HepG2 (cell line): ENCODE measurements around the gene CEL. TPM values are rescaled to one million over a fixed set of nuclear protein-coding genes. Genes with fewer than 3 reads are reported as not detected.
A peak's percentile ranks its signal among the peaks of the same experiment; 100 is the strongest.

ENCODE experiments used
- AFF4 ChIP-seq: sonication (generic); formaldehyde crosslinking; IDR thresholded peaks from 2 replicates; pipeline ENCODE4 v1.4.0; 2020; ENCODE audit warnings: missing genetic modification reagents
- ELF1 ChIP-seq: sonication (generic); formaldehyde crosslinking; IDR thresholded peaks from 2 replicates; pipeline ENCODE4 v1.4.0; 2020; ENCODE audit warnings: missing genetic modification reagents
- GTF2F1 ChIP-seq: fragments of 150-350 bp; IDR thresholded peaks from 2 replicates; pipeline ENCODE4 v1.6.1; 2014; ENCODE audit warnings: low read length
- NFKBIZ ChIP-seq: IDR thresholded peaks from 2 replicates; pipeline ENCODE4 v1.6.1; 2018; ENCODE audit warnings: missing genetic modification reagents, missing compliant biosample characterization
- REPIN1 ChIP-seq: sonication (generic); formaldehyde crosslinking; IDR thresholded peaks from 2 replicates; pipeline ENCODE4 v1.8.0; 2022; ENCODE audit warnings: missing genetic modification reagents, low read depth, mild to moderate bottlenecking, borderline replicate concordance
- SRSF4 ChIP-seq: fragments of 200-400 bp; formaldehyde crosslinking; IDR thresholded peaks from one replicate; pipeline ENCODE4 v1.6.1; 2018; ENCODE audit warnings: mild to moderate bottlenecking, low read depth, low read length, moderate library complexity; ENCODE audit not compliant: poor library complexity, severe bottlenecking
- TAF1 ChIP-seq: sonication (generic); formaldehyde crosslinking; IDR thresholded peaks from 2 replicates; pipeline ENCODE4 v1.4.0; 2020; ENCODE audit warnings: missing genetic modification reagents
- TRIM22 ChIP-seq: fragments of 450-650 bp; IDR thresholded peaks from 2 replicates; pipeline ENCODE4 v1.6.1; 2017
- ZFP1 ChIP-seq: IDR thresholded peaks from 2 replicates; pipeline ENCODE4 v1.6.1; 2016
- ZFP36 ChIP-seq: fragments of 150-350 bp; IDR thresholded peaks from 2 replicates; pipeline ENCODE4 v1.6.1; 2018; ENCODE audit warnings: borderline replicate concordance, low read length, low read depth; ENCODE audit not compliant: partially characterized antibody
- ZNF224 ChIP-seq: sonication (generic); formaldehyde crosslinking; IDR thresholded peaks from 2 replicates; pipeline ENCODE4 v1.5.0; 2020; ENCODE audit warnings: mild to moderate bottlenecking, missing genetic modification reagents
- ZNF367 ChIP-seq: sonication (generic); formaldehyde crosslinking; IDR thresholded peaks from 2 replicates; pipeline ENCODE4 v1.4.0; 2020; ENCODE audit warnings: missing genetic modification reagents, borderline replicate concordance
- ZNF547 ChIP-seq: sonication (generic); formaldehyde crosslinking; IDR thresholded peaks from 2 replicates; pipeline ENCODE4 v1.5.1; 2020; ENCODE audit warnings: mild to moderate bottlenecking, missing genetic modification reagents
- ZNF577 ChIP-seq: sonication (generic); formaldehyde crosslinking; IDR thresholded peaks from 2 replicates; pipeline ENCODE4 v1.4.0; 2020; ENCODE audit warnings: mild to moderate bottlenecking, low read depth, missing genetic modification reagents, borderline replicate concordance
- ZNF660 ChIP-seq: sonication (generic); formaldehyde crosslinking; IDR thresholded peaks from 2 replicates; pipeline ENCODE4 v1.5.1; 2020; ENCODE audit warnings: mild to moderate bottlenecking, low read depth, missing genetic modification reagents, borderline replicate concordance
- ZNF674 ChIP-seq: sonication (generic); formaldehyde crosslinking; IDR thresholded peaks from 2 replicates; pipeline ENCODE4 v1.5.0; 2020; ENCODE audit warnings: low read depth, mild to moderate bottlenecking, missing genetic modification reagents
- ZNF710 ChIP-seq: sonication (generic); formaldehyde crosslinking; IDR thresholded peaks from 2 replicates; pipeline ENCODE4 v1.5.0; 2020; ENCODE audit warnings: mild to moderate bottlenecking, missing genetic modification reagents, borderline replicate concordance
- ZNF746 ChIP-seq: sonication (generic); formaldehyde crosslinking; IDR thresholded peaks from 2 replicates; pipeline ENCODE4 v1.8.0; 2022; ENCODE audit warnings: mild to moderate bottlenecking, missing genetic modification reagents
- ZSCAN9 ChIP-seq: IDR thresholded peaks from 2 replicates; pipeline ENCODE4 v1.6.1; 2016; ENCODE audit warnings: borderline replicate concordance
- polyA plus RNA-seq, 8 experiments: library from polyadenylated mRNA; depleted of rRNA in 3 of 8; stranded (reverse) in 7 of 8; unstranded in 1 of 8; fragments of >200 nt; fragmentation: Illumina TruSeq in 4 of 8; extraction: Trizol in 4 of 8; gene quantifications; 2 replicates each; pipeline versions ENCODE4 v1.2.1 to v1.2.3, GENCODE V29; 2011 to 2016; ENCODE audit warnings: low read depth in 4 of 8, missing spikeins in 1 of 8, mixed read lengths in 1 of 8; ENCODE audit not compliant: insufficient read depth in 1 of 8
- total RNA-seq, 5 experiments: library from RNA; depleted of rRNA; stranded (reverse); fragments of >200 nt; fragmentation: Illumina TruSeq; extraction: Trizol; gene quantifications; 2 replicates each; pipeline ENCODE4 v1.2.3, GENCODE V29; 2016; ENCODE audit warnings: low read depth in 1 of 5
- TF ChIP-seq, protein P1 (sequence below): IDR thresholded peaks from 2 replicates; pipeline ENCODE4 v1.6.1; 2016; ENCODE audit warnings: missing biosample characterization, missing genetic modification reagents, low read depth

The CEL gene
- total and polyA plus RNA-seq, 2 of the 13 experiments (the other 11 are each of a cell fraction or from before 2014, with no cell fraction given): 0.63 to 1.5 TPM

DNA sequence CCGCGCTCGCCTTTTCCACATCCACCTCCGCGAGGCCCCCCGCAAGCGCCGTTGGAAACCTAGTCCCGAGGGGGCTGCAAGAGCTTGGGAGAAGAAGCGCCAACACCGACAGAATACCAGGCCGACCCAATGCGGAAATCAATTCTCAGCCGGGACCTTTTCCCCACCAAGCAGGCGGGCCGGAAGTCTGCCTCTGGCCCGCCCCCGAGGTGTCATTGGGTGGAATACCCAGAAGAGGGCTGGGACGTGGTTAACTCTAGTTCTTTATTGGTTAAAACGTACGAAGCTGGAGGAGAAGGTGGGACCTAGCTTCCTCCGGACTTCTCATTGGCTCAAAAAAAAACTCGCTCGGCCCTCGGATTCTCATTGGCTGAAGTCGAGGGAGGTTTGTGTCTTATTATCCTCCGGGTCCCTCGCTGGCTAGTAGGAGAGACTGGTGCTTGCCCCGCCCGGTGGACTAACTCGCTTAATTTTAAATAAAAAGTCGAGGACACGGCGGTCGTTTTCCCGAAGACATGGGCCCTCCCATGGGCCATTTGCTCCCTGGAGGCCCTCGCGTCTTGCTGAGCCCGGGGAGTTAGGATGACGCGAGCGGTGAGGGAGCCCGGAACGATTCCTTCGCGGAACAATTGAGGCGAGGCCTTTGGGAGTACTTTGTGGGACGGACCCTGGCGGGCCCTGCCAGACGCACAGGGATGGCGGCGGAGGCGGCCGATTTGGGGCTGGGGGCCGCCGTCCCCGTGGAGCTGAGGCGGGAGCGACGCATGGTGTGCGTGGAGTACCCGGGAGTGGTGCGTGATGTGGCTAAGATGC lies 31.3 kb upstream of the CEL start, which contains the start of gene GTF3C5 (continued):
- TF ChIP-seq AFF4: no peak
- TF ChIP-seq, protein P1, sequence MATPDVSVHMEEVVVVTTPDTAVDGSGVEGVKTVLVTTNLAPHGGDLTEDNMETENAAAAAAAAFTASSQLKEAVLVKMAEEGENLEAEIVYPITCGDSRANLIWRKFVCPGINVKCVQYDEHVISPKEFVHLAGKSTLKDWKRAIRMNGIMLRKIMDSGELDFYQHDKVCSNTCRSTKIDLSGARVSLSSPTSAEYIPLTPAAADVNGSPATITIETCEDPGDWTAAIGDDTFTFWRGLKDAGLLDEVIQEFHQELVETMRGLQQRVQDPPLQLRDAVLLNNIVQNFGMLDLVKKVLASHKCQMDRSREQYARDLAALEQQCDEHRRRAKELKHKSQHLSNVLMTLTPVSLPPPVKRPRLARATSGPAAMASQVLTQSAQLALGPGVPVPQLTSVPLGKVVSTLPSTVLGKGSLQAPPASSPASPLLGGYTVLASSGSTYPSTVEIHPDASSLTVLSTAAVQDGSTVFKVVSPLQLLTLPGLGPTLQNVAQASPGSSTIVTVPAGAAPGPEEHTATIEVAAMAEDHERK (CRISPR knock-in tag): no peak
- TF ChIP-seq NFKBIZ (CRISPR knock-in tag): no peak
- no peak for TF ChIP-seq ZNF674 (CRISPR knock-in tag)
- TF ChIP-seq ZSCAN9: 0 out of 2 replicates have a peak, but pooled peaks have one; percentile 0
- TF ChIP-seq ZNF577 (CRISPR knock-in tag): no peak
- TF ChIP-seq GTF2F1: 0 out of 2 replicates have a peak, but pooled peaks have one; percentile 48
- peak; percentile 29; the same call in 1 of the 2 replicates for TF ChIP-seq ZNF367 (CRISPR knock-in tag)
- TF ChIP-seq TAF1 (CRISPR knock-in tag): peak; percentile 99
- TF ChIP-seq REPIN1 (CRISPR knock-in tag): peak; percentile 53; the same call in 1 of the 2 replicates
- TF ChIP-seq ZFP1 (CRISPR knock-in tag): no peak
- TF ChIP-seq ZFP36: no peak
- 0 out of 2 replicates have a peak, but pooled peaks have one; percentile 23 for TF ChIP-seq ZNF746 (CRISPR knock-in tag)
- TF ChIP-seq ZNF660: no peak
- TF ChIP-seq ZNF710 (CRISPR knock-in tag): no peak
- no peak for TF ChIP-seq ZNF224 (CRISPR knock-in tag)
- TF ChIP-seq ELF1: peak; percentile 89
- no peak for TF ChIP-seq SRSF4
- no peak for TF ChIP-seq TRIM22
- peak; percentile 36; the same call in 1 of the 2 replicates for TF ChIP-seq ZNF547 (CRISPR knock-in tag)
